HEK293 (cell line): ENCODE results near the gene GALNS.

Experiments
- CTCF ChIA-PET: fragments of 350-600 bp; formaldehyde crosslinking; extraction: SDS; loops from one replicate; lab custom pipeline; 2021; ENCODE audit warnings: antibody characterized with exemption; lab: Yijun Ruan, JAX
- POLR2A ChIA-PET: fragments of 300-600 bp; formaldehyde crosslinking; extraction: SDS; loops from one replicate; lab custom pipeline; 2020; ENCODE audit warnings: antibody characterized with exemption, inconsistent platforms; lab: Yijun Ruan, JAX
- H3K27ac ChIP-seq: fragments of 200-500 bp; sonication (Bioruptor generic); 2 replicates; pipeline ENCODE4 v1.5.1; 2014; ENCODE audit warnings: low read depth, low read length, control low read depth, inconsistent platforms; ENCODE audit errors: extremely low read depth
- H3K36me3 ChIP-seq, 2 experiments: fragments of 200-500 bp in 1 of 2; sonication (Bioruptor generic) in 1 of 2; 1 replicate in 1 of 2; 2 replicates in 1 of 2; pipeline ENCODE4 v1.5.1; 2014 to 2017; ENCODE audit warnings: inconsistent platforms in 2 of 2, low read length in 2 of 2; ENCODE audit not compliant: control insufficient read depth in 2 of 2, insufficient read depth in 1 of 2
- H3K4me1 ChIP-seq: fragments of 200-500 bp; sonication (Bioruptor generic); 2 replicates; pipeline ENCODE4 v1.5.1; 2014; ENCODE audit warnings: mild to moderate bottlenecking, low read length, inconsistent platforms; ENCODE audit not compliant: control insufficient read depth, insufficient read depth
- H3K4me3 ChIP-seq: 2 replicates; pipeline ENCODE4 v1.5.1; 2011; ENCODE audit warnings: low read depth, mild to moderate bottlenecking, control low read depth, low read length, moderate library complexity
- H3K9me3 ChIP-seq: fragments of 200-500 bp; sonication (Bioruptor generic); 2 replicates; pipeline ENCODE4 v1.5.1; 2014; ENCODE audit warnings: low read depth, low read length, inconsistent platforms; ENCODE audit not compliant: control insufficient read depth, insufficient read depth
- BCL11B ChIP-seq: fragments of 450-650 bp; formaldehyde crosslinking; IDR thresholded peaks from 2 replicates; pipeline ENCODE4 v1.5.1; 2016; ENCODE audit warnings: low read depth, missing biosample characterization, missing genetic modification characterization
- GLI2 ChIP-seq: fragments of 450-650 bp; formaldehyde crosslinking; IDR thresholded peaks from 2 replicates; pipeline ENCODE4; 2017; ENCODE audit warnings: missing biosample characterization, missing genetic modification characterization, low read depth, borderline replicate concordance
- GLI4 ChIP-seq: fragments of 450-650 bp; formaldehyde crosslinking; IDR thresholded peaks from 2 replicates; pipeline ENCODE4 v1.5.1; 2016; ENCODE audit warnings: missing biosample characterization, missing genetic modification characterization
- HOXA7 ChIP-seq: sonication (generic); formaldehyde crosslinking; IDR thresholded peaks from 2 replicates; pipeline ENCODE4 v1.8.1; 2022; ENCODE audit warnings: missing genetic modification reagents, borderline replicate concordance
- HOXC10 ChIP-seq: sonication (generic); formaldehyde crosslinking; IDR thresholded peaks from 2 replicates; pipeline ENCODE4 v1.8.1; 2023; ENCODE audit warnings: mild to moderate bottlenecking, missing genetic modification reagents
- KLF9 ChIP-seq: fragments of 450-650 bp; formaldehyde crosslinking; IDR thresholded peaks from 2 replicates; pipeline ENCODE4 v1.5.1; 2016; ENCODE audit warnings: missing biosample characterization, missing genetic modification characterization, low read depth
- PRDM1 ChIP-seq: fragments of 450-650 bp; formaldehyde crosslinking; IDR thresholded peaks from 2 replicates; pipeline ENCODE4; 2016; ENCODE audit warnings: missing biosample characterization, missing genetic modification characterization
- SETDB1 ChIP-seq: IDR thresholded peaks from one replicate; pipeline ENCODE4 v1.6.1; 2017; ENCODE audit warnings: mild to moderate bottlenecking, low read length, moderate library complexity, mixed read lengths; ENCODE audit not compliant: insufficient read length
- YY1 ChIP-seq: fragments of 450-650 bp; formaldehyde crosslinking; IDR thresholded peaks from 2 replicates; pipeline ENCODE4 v1.5.1; 2018; ENCODE audit warnings: missing biosample characterization, missing genetic modification characterization
- ZBTB17 ChIP-seq: fragments of 450-650 bp; formaldehyde crosslinking; IDR thresholded peaks from 2 replicates; pipeline ENCODE4 v1.5.1; 2016; ENCODE audit warnings: missing biosample characterization, missing genetic modification characterization
- ZIC2 ChIP-seq: fragments of 450-650 bp; formaldehyde crosslinking; IDR thresholded peaks from 2 replicates; pipeline ENCODE4 v1.5.1; 2016; ENCODE audit warnings: missing biosample characterization, missing genetic modification characterization
- ZNF132 ChIP-seq: fragments of 450-650 bp; formaldehyde crosslinking; IDR thresholded peaks from 2 replicates; pipeline ENCODE4 v1.5.1; 2017; ENCODE audit warnings: missing biosample characterization, missing genetic modification characterization, borderline replicate concordance
- ZNF157 ChIP-seq: fragments of 450-650 bp; formaldehyde crosslinking; IDR thresholded peaks from 2 replicates; pipeline ENCODE4 v1.5.1; 2016; ENCODE audit warnings: missing biosample characterization, missing genetic modification characterization
- ZNF16 ChIP-seq: fragments of 450-650 bp; formaldehyde crosslinking; IDR thresholded peaks from 2 replicates; pipeline ENCODE4 v1.5.1; 2016; ENCODE audit warnings: low read depth, missing biosample characterization, missing genetic modification characterization
- ZNF174 ChIP-seq: fragments of 450-650 bp; formaldehyde crosslinking; IDR thresholded peaks from 2 replicates; pipeline ENCODE4 v1.5.0; 2017; ENCODE audit warnings: missing biosample characterization, mild to moderate bottlenecking, missing genetic modification characterization
- ZNF18 ChIP-seq: fragments of 450-650 bp; formaldehyde crosslinking; IDR thresholded peaks from 2 replicates; pipeline ENCODE4 v1.5.1; 2016; ENCODE audit warnings: missing biosample characterization, missing genetic modification characterization
- ZNF184 ChIP-seq: fragments of 450-650 bp; IDR thresholded peaks from 2 replicates; pipeline ENCODE4 v1.5.1; 2018; ENCODE audit warnings: missing biosample characterization, mild to moderate bottlenecking, missing genetic modification characterization
- ZNF239 ChIP-seq: fragments of 450-650 bp; formaldehyde crosslinking; IDR thresholded peaks from 2 replicates; pipeline ENCODE4 v1.5.1; 2016; ENCODE audit warnings: missing biosample characterization, missing genetic modification characterization
- ZNF24 ChIP-seq: fragments of 450-650 bp; formaldehyde crosslinking; IDR thresholded peaks from 2 replicates; pipeline ENCODE4 v1.5.1; 2016; ENCODE audit warnings: missing biosample characterization, missing genetic modification characterization
- ZNF248 ChIP-seq: fragments of 450-650 bp; formaldehyde crosslinking; IDR thresholded peaks from 2 replicates; pipeline ENCODE4 v1.5.1; 2017; ENCODE audit warnings: missing biosample characterization, missing genetic modification characterization
- ZNF341 ChIP-seq: fragments of 450-650 bp; formaldehyde crosslinking; IDR thresholded peaks from 2 replicates; pipeline ENCODE4; 2016; ENCODE audit warnings: low read depth, missing biosample characterization, missing genetic modification characterization
- ZNF350 ChIP-seq: fragments of 450-650 bp; formaldehyde crosslinking; IDR thresholded peaks from 2 replicates; pipeline ENCODE4 v1.5.0; 2017; ENCODE audit warnings: missing biosample characterization, mild to moderate bottlenecking, missing genetic modification characterization
- ZNF433 ChIP-seq: fragments of 450-650 bp; formaldehyde crosslinking; IDR thresholded peaks from 2 replicates; pipeline ENCODE4 v1.5.1; 2016; ENCODE audit warnings: missing biosample characterization, missing genetic modification characterization, low read depth
- ZNF785 ChIP-seq: fragments of 450-650 bp; formaldehyde crosslinking; IDR thresholded peaks from 2 replicates; pipeline ENCODE4 v1.5.1; 2016; ENCODE audit warnings: missing biosample characterization, missing genetic modification characterization
- ZNF792 ChIP-seq: fragments of 450-650 bp; formaldehyde crosslinking; IDR thresholded peaks from 2 replicates; pipeline ENCODE4 v1.5.1; 2016; ENCODE audit warnings: missing biosample characterization, missing genetic modification characterization
- ZNF843 ChIP-seq: fragments of 450-650 bp; formaldehyde crosslinking; IDR thresholded peaks from 2 replicates; pipeline ENCODE4 v1.5.1; 2016; ENCODE audit warnings: missing biosample characterization, missing genetic modification characterization
- ZSCAN16 ChIP-seq: fragments of 450-650 bp; formaldehyde crosslinking; IDR thresholded peaks from 2 replicates; pipeline ENCODE4 v1.5.1; 2016; ENCODE audit warnings: missing biosample characterization, missing genetic modification characterization
- TF ChIP-seq, protein P1 (sequence below): fragments of 450-650 bp; formaldehyde crosslinking; IDR thresholded peaks from 2 replicates; pipeline ENCODE4 v1.5.1; 2016; ENCODE audit warnings: missing biosample characterization, missing genetic modification characterization

The GALNS gene

DNA sequence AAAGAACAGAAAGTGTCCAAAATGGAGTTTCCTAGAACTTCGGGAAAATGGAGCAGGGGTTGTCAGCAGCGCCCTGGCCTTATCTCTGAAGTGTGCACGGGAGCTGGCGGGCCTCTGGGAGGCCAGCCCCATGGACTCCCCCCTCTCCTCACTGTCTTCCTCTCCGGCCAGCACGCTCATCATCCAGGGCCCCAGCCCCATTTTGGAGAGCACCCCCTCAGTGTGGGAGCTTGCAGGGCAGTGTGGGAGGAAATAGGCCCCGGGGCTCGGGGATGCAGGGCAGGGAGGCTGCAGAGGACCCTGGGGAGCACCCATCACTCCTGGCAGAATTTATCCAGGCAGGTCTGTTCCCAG lies 14.6 kb upstream of the GALNS start (continued):
- TF ChIP-seq ZNF350 (no peak), ZNF785 (no peak), ZNF184 (tag by site-specific recombination) (no peak)

- no peaks in the 10 kb centered on the region for H3K36me3 ChIP-seq
- H3K4me3 ChIP-seq = no peak overlapping the region
- TF ChIP-seq ZIC2 (no peak), YY1 (tag by site-specific recombination) (no peak), ZNF18 (tag by site-specific recombination) (no peak), ZNF174 (no peak), ZNF16 (tag by site-specific recombination) (no peak), ZNF843 (tag by site-specific recombination) (no peak), ZNF132 (tag by site-specific recombination) (no peak), BCL11B (tag by site-specific recombination) (no peak), KLF9 (tag by site-specific recombination) (no peak)
- TF ChIP-seq, protein P1, sequence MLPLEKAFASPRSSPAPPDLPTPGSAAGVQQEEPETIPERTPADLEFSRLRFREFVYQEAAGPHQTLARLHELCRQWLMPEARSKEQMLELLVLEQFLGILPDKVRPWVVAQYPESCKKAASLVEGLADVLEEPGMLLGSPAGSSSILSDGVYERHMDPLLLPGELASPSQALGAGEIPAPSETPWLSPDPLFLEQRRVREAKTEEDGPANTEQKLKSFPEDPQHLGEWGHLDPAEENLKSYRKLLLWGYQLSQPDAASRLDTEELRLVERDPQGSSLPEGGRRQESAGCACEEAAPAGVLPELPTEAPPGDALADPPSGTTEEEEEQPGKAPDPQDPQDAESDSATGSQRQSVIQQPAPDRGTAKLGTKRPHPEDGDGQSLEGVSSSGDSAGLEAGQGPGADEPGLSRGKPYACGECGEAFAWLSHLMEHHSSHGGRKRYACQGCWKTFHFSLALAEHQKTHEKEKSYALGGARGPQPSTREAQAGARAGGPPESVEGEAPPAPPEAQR (tag by site-specific recombination) = no peak
- H3K27ac ChIP-seq = no peak overlapping the region
- H3K9me3 ChIP-seq = no peaks in the 10 kb centered on the region
- CTCF ChIA-PET = interaction anchor here (0.7 kb wide), 1 partner anchor 13 kb away, joined by 3 read pairs; no protein-coding TSS in a partner anchor
- H3K4me1 ChIP-seq = no peaks in the 10 kb centered on the region
- POLR2A ChIA-PET = no interaction called here
These were observed 14.0 kb upstream of the GALNS start for GRCh38 chr16:88870608-88871348.

- H3K36me3 ChIP-seq = no peaks in the 10 kb centered on the region
- no peaks in the 10 kb centered on the region for H3K4me1 ChIP-seq
- no peaks in the 10 kb centered on the region for H3K9me3 ChIP-seq
- CTCF ChIA-PET = no interaction called here
- H3K4me3 ChIP-seq = no peak overlapping the region
- no peak overlapping the region for H3K27ac ChIP-seq
- TF ChIP-seq HOXA7 (CRISPR knock-in tag) = no peak
- TF ChIP-seq ZSCAN16 = no peak
- TF ChIP-seq ZNF157 (tag by site-specific recombination) = no peak
- no peak for TF ChIP-seq HOXC10 (CRISPR knock-in tag)
- no peak for TF ChIP-seq ZNF24 (tag by site-specific recombination)
- TF ChIP-seq ZNF248 (tag by site-specific recombination) = no peak
- TF ChIP-seq GLI4 (tag by site-specific recombination) = no peak
- no peak for TF ChIP-seq GLI2 (tag by site-specific recombination)
- no peak for TF ChIP-seq SETDB1
- no peak for TF ChIP-seq ZNF785
- TF ChIP-seq YY1 (tag by site-specific recombination) = no peak
- TF ChIP-seq ZNF239 (tag by site-specific recombination) = no peak
- no peak for TF ChIP-seq ZNF433
- TF ChIP-seq ZNF341 (tag by site-specific recombination) = no peak
- no peak for TF ChIP-seq ZBTB17 (tag by site-specific recombination)
- TF ChIP-seq ZNF792 (tag by site-specific recombination) = no peak
- no peak for TF ChIP-seq PRDM1 (tag by site-specific recombination)
- POLR2A ChIA-PET = no interaction called here
These were observed 12.9 kb upstream of the GALNS start for GRCh38 chr16:88869673-88869980.
